ENCODE measurements around the gene TREM2. TPM values are rescaled to one million over a fixed set of nuclear protein-coding genes. Genes with fewer than 3 reads are reported as not detected.

The TREM2 gene
- total RNA-seq, 4 donors from 2014 or later = 10.0 to 46.1 (median 14.3) TPM

DNA sequence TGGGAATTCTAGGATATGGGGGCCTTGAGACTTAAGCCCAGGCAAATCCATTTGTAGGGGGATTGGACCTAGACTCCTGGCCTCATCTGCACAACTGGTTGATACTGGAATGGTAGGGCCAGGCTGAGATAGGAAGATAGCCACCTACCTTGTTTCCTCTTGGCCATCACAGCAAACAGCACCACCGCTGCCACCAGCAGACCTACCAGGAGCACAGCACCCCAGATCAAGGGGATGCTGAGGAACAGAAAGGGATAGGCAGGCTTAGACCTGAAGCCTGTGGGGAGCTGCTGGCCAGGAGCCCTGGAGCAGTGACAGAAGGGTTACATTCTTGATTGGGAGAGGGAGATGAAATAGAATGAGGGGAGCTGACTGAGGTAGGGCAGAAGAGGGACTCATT is 12.2 kb downstream of the TREM2 start:
- Histone ChIP-seq H3K27ac (no peak overlapping the region), H3K36me3 (peaks cover 0 to 37% (median 0%) of the 10 kb centered on the region in 3 donors), H3K4me1 (no peaks in the 10 kb centered on the region), H3K4me3 (no peak overlapping the region), H3K27me3 (no peaks in the 10 kb centered on the region), H3K9me3 (no peaks in the 10 kb centered on the region)
- TF ChIP-seq, protein P1, sequence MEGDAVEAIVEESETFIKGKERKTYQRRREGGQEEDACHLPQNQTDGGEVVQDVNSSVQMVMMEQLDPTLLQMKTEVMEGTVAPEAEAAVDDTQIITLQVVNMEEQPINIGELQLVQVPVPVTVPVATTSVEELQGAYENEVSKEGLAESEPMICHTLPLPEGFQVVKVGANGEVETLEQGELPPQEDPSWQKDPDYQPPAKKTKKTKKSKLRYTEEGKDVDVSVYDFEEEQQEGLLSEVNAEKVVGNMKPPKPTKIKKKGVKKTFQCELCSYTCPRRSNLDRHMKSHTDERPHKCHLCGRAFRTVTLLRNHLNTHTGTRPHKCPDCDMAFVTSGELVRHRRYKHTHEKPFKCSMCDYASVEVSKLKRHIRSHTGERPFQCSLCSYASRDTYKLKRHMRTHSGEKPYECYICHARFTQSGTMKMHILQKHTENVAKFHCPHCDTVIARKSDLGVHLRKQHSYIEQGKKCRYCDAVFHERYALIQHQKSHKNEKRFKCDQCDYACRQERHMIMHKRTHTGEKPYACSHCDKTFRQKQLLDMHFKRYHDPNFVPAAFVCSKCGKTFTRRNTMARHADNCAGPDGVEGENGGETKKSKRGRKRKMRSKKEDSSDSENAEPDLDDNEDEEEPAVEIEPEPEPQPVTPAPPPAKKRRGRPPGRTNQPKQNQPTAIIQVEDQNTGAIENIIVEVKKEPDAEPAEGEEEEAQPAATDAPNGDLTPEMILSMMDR (IDR thresholded peaks at IDR 0.05) = no peak
- TF ChIP-seq EP300 (IDR thresholded peaks at IDR 0.05) (no peak), POLR2A (IDR thresholded peaks at IDR 0.05) (no peak)
- no peak for DNase-seq (ENCODE audit: low spot score in 2 of 2)
- 92 to 94% methylated on average over 1 of the region's 1 CpG for WGBS, 2 donors

- no peak overlapping the region for H3K27ac ChIP-seq
- H3K4me3 ChIP-seq = no peak overlapping the region
- H3K9me3 ChIP-seq = no peaks in the 10 kb centered on the region
- TF ChIP-seq POLR2A (IDR thresholded peaks at IDR 0.05) (no peak), EP300 (IDR thresholded peaks at IDR 0.05) (no peak)
- TF ChIP-seq, protein P1 (IDR thresholded peaks at IDR 0.05) = no peak
- H3K36me3 ChIP-seq = peaks cover 0 to 49% (median 0%) of the 10 kb centered on the region in 3 donors
- no peaks in the 10 kb centered on the region for H3K27me3 ChIP-seq
- WGBS, 2 donors = 91 to 100% methylated on average over 1 of the region's 1 CpG
- H3K4me1 ChIP-seq = no peaks in the 10 kb centered on the region
- no peak for DNase-seq (ENCODE audit: low spot score in 2 of 2)
Observed at GRCh38 chr6:41147917-41148316, 15.0 kb downstream of the TREM2 start.

DNA sequence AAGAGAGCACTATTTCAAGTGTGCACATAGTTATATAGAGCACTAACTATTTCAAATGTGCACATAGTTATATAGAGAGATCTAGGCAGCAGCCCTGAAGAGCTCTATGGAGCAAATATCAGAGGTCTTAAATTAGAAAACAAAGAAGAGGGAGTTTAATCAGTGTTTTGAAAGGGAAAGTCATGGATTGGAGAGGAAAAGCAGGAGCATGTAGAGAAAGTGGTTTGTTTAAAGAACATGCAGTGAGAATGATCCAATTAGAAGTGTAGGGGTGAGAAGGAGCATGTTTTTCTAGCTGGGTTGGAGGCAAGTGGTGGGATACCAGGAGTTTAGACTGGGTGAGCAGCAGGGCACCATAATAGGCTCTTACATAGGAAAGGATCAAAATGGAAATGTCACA is 26.0 kb downstream of the TREM2 start:
- Histone ChIP-seq H3K9me3 (no peaks in the 10 kb centered on the region), H3K27me3 (no peaks in the 10 kb centered on the region), H3K4me1 (no peaks in the 10 kb centered on the region), H3K27ac (no peak overlapping the region), H3K4me3 (no peak overlapping the region), H3K36me3 (peaks cover 0 to 83% (median 0%) of the 10 kb centered on the region in 3 donors)
- no peak for DNase-seq (ENCODE audit: low spot score in 2 of 2)
- TF ChIP-seq, protein P1 (IDR thresholded peaks at IDR 0.05) = no peak

GRCh38 chr6:41135062-41135832 is 27.7 kb downstream of the TREM2 start:
- no peak overlapping the region for H3K27ac ChIP-seq
- TF ChIP-seq EP300 (IDR thresholded peaks at IDR 0.05) = no peak
- no peak for TF ChIP-seq POLR2A (IDR thresholded peaks at IDR 0.05)
- TF ChIP-seq, protein P1 (IDR thresholded peaks at IDR 0.05) = no peak
- no peaks in the 10 kb centered on the region for H3K9me3 ChIP-seq
- no peak overlapping the region for H3K4me3 ChIP-seq
- 87% methylated on average over 3 of the region's 3 CpGs for WGBS, 2 donors
- H3K27me3 ChIP-seq = no peaks in the 10 kb centered on the region
- no peaks in the 10 kb centered on the region for H3K4me1 ChIP-seq
- DNase-seq (ENCODE audit: low spot score in 2 of 2) = no peak
- peaks cover 0 to 67% (median 0%) of the 10 kb centered on the region in 3 donors for H3K36me3 ChIP-seq

GRCh38 chr6:41132254-41132653 is 30.7 kb downstream of the TREM2 start:
- DNase-seq (ENCODE audit: low spot score in 2 of 2) = no peak
- TF ChIP-seq POLR2A (IDR thresholded peaks at IDR 0.05) = no peak
- TF ChIP-seq, protein P1 (IDR thresholded peaks at IDR 0.05) = no peak
- TF ChIP-seq EP300 (IDR thresholded peaks at IDR 0.05) = no peak
- H3K9me3 ChIP-seq = no peaks in the 10 kb centered on the region
- H3K27ac ChIP-seq = no peak overlapping the region
- H3K27me3 ChIP-seq = no peaks in the 10 kb centered on the region
- 43 to 53% methylated on average over 2 of the region's 2 CpGs for WGBS, 2 donors
- H3K4me1 ChIP-seq = no peaks in the 10 kb centered on the region
- H3K4me3 ChIP-seq = no peak overlapping the region
- H3K36me3 ChIP-seq = peaks cover 0 to 48% (median 0%) of the 10 kb centered on the region in 3 donors
